Activated T-helper 1 cell treated with anti-CD3 and anti-CD28 coated beads, Interleukin-12 subunit alpha, Interleukin-12 subunit beta, Interleukin-2, Interleukin-4 antibody, amounts not matched to agents 30 ng/mL and 10 ng/mL and 1 ng/mL, durations not matched to agents 14 hours and 24 hours and 36 hours (primary cell): ENCODE measurements around the gene FAM53B. TPM values are rescaled to one million over a fixed set of nuclear protein-coding genes. Genes with fewer than 3 reads are reported as not detected.

Experiments used
- DNase-seq: peaks from one replicate; pipeline ENCODE4 v3.0.0; 2021; ENCODE audit warnings: low spot score
- H3K27ac Mint-ChIP-seq: one replicate; pipeline ENCODE4 v1.8.0; 2021; ENCODE audit warnings: mild to moderate bottlenecking, mixed read lengths
- H3K27me3 Mint-ChIP-seq: one replicate; pipeline ENCODE4 v1.8.0; 2022; ENCODE audit warnings: mild to moderate bottlenecking, moderate library complexity, mixed read lengths; ENCODE audit not compliant: insufficient read depth
- H3K36me3 Mint-ChIP-seq: one replicate; pipeline ENCODE4 v1.8.0; 2021; ENCODE audit warnings: low read depth, mixed read lengths
- H3K4me1 Mint-ChIP-seq: one replicate; pipeline ENCODE4 v1.8.0; 2021; ENCODE audit warnings: low read depth, mixed read lengths
- H3K4me3 Mint-ChIP-seq: one replicate; pipeline ENCODE4 v1.8.0; 2021; ENCODE audit warnings: mild to moderate bottlenecking, moderate library complexity, mixed read lengths
- H3K9me3 Mint-ChIP-seq: one replicate; pipeline ENCODE4 v1.8.0; 2021; ENCODE audit warnings: mixed read lengths
- intact Hi-C: fragments of 100-400 bp; cut with micrococcal nuclease; formaldehyde crosslinking; loops from one replicate; pipeline ENCODE4 v1.15.1; 2024
- total RNA-seq: library from RNA; stranded (reverse); gene quantifications from 2 replicates; pipeline ENCODE4 v1.2.3, GENCODE V29; 2022

FAM53B gene
- total RNA-seq, 1 donor from 2014 or later = 31.8 TPM

DNA sequence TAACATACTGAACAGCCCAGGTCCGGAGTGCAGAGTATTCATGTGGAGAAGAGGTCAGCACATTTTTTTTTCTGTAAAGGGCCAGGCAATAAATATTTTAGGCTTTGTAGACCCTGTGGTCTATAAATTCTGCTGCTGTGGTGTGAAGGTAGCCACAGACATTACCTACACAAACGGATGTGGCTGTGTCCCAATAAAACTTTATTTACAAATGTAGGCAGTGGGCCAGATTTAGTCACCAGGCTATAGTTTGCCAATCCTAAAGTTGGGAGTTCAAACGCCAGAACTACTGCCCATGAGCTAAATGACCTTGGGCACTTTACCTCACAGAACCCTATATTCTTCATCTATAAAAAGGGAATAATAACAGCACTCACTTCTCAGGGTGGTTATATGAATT, 13.4 kb downstream of the FAM53B start:
- Mint-ChIP-seq H3K36me3 (peaks cover 36% of the 10 kb centered on the region), H3K27ac (no peak overlapping the region), H3K4me1 (peaks cover 74% of the 10 kb centered on the region), H3K9me3 (no peaks in the 10 kb centered on the region), H3K4me3 (no peak overlapping the region), H3K27me3 (no peaks in the 10 kb centered on the region)
- no peak for DNase-seq
- intact Hi-C loops = no loop called here

DNA sequence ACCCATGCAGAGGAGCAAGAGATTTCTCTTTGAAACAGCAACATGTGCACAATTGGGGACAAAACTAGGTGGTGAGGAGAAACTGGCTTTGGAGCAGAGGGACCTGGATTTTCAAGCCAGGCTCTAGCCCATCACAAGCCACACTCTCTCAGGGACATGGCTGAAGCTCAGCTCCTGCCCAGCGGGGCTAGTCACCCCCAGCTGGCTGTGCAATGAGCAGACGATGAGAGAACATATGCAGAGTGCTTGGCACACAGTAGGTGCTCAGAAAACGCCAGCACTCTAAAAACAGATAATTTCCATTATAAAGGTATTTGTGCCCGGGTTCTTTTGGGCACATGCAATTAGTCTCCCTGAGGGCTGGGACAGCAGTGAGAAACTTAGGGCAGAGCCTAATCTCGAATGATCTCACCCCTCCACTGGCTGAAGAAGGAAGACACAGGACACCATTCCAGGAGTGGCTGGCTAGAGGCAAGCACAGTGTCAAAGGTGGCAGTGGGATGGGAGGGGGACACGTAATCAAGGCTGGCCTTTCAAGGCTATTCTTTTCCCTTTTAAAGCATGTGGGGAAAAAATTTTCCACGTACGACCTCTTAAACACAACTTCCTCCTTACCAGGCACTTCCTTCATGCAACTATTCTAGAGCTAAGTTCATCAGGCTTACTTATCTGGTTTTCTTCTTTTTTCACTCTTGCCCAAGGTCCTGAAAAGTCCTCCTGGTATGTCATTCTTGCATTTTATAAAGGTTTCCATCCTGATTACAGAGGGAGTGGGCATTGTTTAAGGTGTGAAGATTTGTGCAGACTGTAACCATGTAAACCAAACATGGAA, 15.1 kb downstream of the FAM53B start:
- Mint-ChIP-seq H3K36me3 (peaks cover 33% of the 10 kb centered on the region), H3K4me1 (peaks cover 71% of the 10 kb centered on the region), H3K27me3 (no peaks in the 10 kb centered on the region), H3K27ac (peak overlapping the region; percentile 89), H3K9me3 (no peaks in the 10 kb centered on the region), H3K4me3 (peak overlapping the region; percentile 70)
- intact Hi-C loops = loop anchor here (1.0 to 10.0 kb wide), 4 partner anchors 11 to 1574 kb away; partner anchors contain the start of gene BUB3
- no peak for DNase-seq

GRCh38 chr10:124728071-124728829, 15.9 kb downstream of the FAM53B start:
- Mint-ChIP-seq H3K9me3 (no peaks in the 10 kb centered on the region), H3K4me3 (peak overlapping the region; percentile 70), H3K27me3 (no peaks in the 10 kb centered on the region), H3K4me1 (peaks cover 71% of the 10 kb centered on the region), H3K27ac (peak overlapping the region; percentile 89), H3K36me3 (peaks cover 32% of the 10 kb centered on the region)
- intact Hi-C loops = loop anchor here (1.0 to 10.0 kb wide), 4 partner anchors 10 to 1573 kb away; partner anchors contain the start of gene BUB3
- no peak for DNase-seq

GRCh38 chr10:124727361-124727960, 16.7 kb downstream of the FAM53B start:
- Mint-ChIP-seq H3K27me3 (no peaks in the 10 kb centered on the region), H3K9me3 (no peaks in the 10 kb centered on the region), H3K4me1 (peaks cover 71% of the 10 kb centered on the region), H3K27ac (peak overlapping the region; percentile 89), H3K4me3 (no peak overlapping the region), H3K36me3 (peaks cover 28% of the 10 kb centered on the region)
- DNase-seq = no peak
- intact Hi-C loops = loop anchor here (10.0 kb wide), 1 partner anchor 1573 kb away; the partner anchor contains the start of gene BUB3

- no peak for DNase-seq
- no peaks in the 10 kb centered on the region for H3K27me3 Mint-ChIP-seq
- H3K27ac Mint-ChIP-seq = peak overlapping the region; percentile 12
- H3K9me3 Mint-ChIP-seq = no peaks in the 10 kb centered on the region
- no peak overlapping the region for H3K4me3 Mint-ChIP-seq
- peaks cover 81% of the 10 kb centered on the region for H3K4me1 Mint-ChIP-seq
- H3K36me3 Mint-ChIP-seq = peaks cover 28% of the 10 kb centered on the region
- intact Hi-C loops = loop anchor here (10.0 kb wide), 1 partner anchor 1571 kb away; the partner anchor contains the start of gene BUB3
These were observed 18.4 kb downstream of the FAM53B start for GRCh38 chr10:124725791-124726190.

DNA sequence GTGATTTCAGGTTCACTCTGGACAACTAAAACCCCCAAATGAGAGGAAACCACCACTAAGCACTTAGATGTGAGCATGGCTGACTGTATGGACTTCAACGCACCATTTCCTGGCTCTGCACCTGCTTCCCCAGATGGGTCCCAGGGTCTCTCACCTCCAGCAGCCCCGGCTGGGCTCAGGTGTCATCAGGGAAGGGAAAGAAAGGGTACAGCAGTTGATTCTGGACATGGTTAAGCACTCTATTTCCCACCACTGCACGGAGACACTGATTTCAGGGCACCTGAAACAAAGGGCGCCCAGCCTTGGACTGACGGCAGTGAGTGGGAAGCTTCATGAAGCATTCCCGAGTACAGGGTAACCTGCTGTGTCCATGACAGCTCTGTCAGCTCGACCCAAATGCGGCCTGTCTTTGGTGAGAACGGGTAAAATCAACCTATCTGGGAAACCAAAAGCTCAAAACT, 19.0 kb downstream of the FAM53B start:
- no peaks in the 10 kb centered on the region for H3K9me3 Mint-ChIP-seq
- no peaks in the 10 kb centered on the region for H3K27me3 Mint-ChIP-seq
- peaks cover 29% of the 10 kb centered on the region for H3K36me3 Mint-ChIP-seq
- intact Hi-C loops = loop anchor here (10.0 kb wide), 1 partner anchor 1570 kb away; the partner anchor contains the start of gene BUB3
- H3K4me3 Mint-ChIP-seq = no peak overlapping the region
- peaks cover 87% of the 10 kb centered on the region for H3K4me1 Mint-ChIP-seq
- no peak for DNase-seq
- H3K27ac Mint-ChIP-seq = peak overlapping the region; percentile 36

DNA sequence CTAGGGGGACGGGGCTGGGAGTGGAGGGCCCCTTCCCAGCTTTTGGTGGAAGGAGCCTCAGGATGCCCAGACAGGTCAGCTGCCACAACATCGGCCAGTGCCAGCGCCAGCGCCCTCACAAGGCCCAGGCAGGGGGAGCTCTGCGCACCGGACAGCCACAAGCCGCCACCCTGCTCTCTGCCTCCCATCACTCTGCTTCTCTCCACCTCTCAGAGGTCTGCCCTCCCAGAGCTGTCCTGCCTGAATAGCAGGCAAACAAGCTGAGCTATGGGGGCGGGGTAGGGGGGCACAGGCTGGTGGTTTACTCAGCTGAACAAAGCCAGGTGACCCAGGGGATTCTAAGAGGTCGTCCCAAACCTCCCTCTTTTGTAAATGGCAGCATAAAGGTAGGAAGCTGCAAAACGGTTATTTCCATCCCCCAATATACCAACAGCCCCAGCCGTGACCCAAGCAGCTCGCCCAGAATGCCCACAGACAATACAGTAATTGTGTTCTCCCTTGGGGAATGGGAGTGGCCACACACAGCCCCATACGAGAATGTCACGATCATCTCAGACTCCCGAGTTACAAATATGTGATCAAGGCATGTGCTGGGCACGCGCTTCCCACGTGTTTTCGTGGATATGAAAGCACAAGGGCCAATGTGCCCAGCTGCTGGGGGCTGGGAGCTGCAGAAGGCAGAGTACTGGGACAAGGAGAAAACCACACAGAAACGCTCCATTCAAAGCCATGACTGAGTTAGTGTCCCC, 19.7 kb downstream of the FAM53B start:
- Mint-ChIP-seq H3K4me1 (peaks cover 85% of the 10 kb centered on the region), H3K27me3 (no peaks in the 10 kb centered on the region), H3K4me3 (peak overlapping the region; percentile 64), H3K27ac (peak overlapping the region; percentile 91), H3K9me3 (no peaks in the 10 kb centered on the region), H3K36me3 (peaks cover 25% of the 10 kb centered on the region)
- intact Hi-C loops = loop anchor here (10.0 kb wide), 1 partner anchor 1570 kb away; the partner anchor contains the start of gene BUB3
- DNase-seq = no peak

DNA sequence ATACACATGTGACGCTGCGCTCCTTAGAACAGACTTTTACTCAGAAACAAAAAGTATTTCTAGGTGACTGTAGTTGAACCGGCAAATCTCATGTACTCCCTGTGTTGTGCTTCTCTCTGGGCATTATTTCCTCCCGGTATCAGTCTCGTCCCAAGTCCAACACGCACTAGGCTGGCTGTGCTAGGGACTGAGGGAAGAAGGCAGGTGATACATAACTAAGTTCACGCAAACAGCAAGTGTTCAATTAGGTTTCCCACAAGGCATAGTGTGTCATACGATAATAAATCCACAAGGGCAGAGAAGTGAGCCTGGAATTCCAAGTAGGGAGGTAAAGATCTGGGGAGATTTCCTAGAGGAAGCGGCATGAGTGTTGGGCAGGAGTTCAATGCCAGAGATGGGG, 20.4 kb downstream of the FAM53B start:
- Mint-ChIP-seq H3K9me3 (no peaks in the 10 kb centered on the region), H3K27me3 (no peaks in the 10 kb centered on the region), H3K27ac (peak overlapping the region; percentile 91), H3K4me3 (peak overlapping the region; percentile 64), H3K36me3 (peaks cover 20% of the 10 kb centered on the region), H3K4me1 (peaks cover 85% of the 10 kb centered on the region)
- no peak for DNase-seq
- intact Hi-C loops = loop anchor here (1.0 to 10.0 kb wide), 6 partner anchors 9 to 1569 kb away; partner anchors contain the start of gene BUB3

GRCh38 chr10:124722798-124723783, 21.1 kb downstream of the FAM53B start:
- Mint-ChIP-seq H3K27ac (peak overlapping the region; percentile 91), H3K36me3 (peaks cover 13% of the 10 kb centered on the region), H3K27me3 (peaks cover 3% of the 10 kb centered on the region), H3K4me3 (peak overlapping the region; percentile 64), H3K9me3 (no peaks in the 10 kb centered on the region), H3K4me1 (peaks cover 85% of the 10 kb centered on the region)
- peak; percentile 39 for DNase-seq
- intact Hi-C loops = loop anchor here (1.0 to 10.0 kb wide), 6 partner anchors 10 to 1568 kb away; partner anchors contain the start of gene BUB3

DNA sequence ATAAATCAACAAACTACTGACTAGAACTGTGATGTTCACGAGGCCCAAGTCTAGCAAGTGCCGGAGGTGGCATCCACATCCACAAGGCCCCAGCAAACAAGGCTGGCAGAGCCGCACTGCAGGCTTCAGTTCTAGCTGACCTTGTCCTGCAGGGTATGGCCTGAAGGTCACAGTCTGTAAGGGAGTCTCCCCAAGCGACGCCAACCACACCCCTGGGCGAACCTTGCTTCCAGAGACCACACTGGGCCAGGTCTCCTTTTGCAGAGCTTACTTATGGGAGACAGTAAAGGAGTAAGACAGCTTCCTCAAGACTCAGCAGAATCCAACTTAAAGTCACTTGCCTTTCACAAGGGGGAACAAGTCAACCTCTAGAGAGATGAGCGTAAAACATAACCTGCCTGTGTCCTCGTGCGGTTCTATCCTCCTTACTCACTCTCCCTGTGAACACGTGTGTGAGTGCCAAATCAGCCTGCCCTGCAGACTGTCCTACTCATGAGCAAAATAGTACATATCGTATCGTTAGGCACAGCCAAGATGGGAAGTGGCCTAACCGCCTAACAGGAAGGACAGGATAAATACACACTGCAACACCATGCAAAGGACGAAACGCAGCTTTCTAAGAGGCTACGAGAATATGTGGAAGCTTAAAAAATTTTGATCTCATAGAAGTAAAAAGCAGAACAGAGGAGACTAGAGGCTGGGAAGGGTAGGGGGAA, 22.7 kb downstream of the FAM53B start:
- Mint-ChIP-seq H3K27ac (peak overlapping the region; percentile 61), H3K4me3 (no peak overlapping the region), H3K36me3 (peaks cover 22% of the 10 kb centered on the region), H3K27me3 (peaks cover 6% of the 10 kb centered on the region), H3K9me3 (no peaks in the 10 kb centered on the region), H3K4me1 (peaks cover 88% of the 10 kb centered on the region)
- intact Hi-C loops = loop anchor here (10.0 kb wide), 1 partner anchor 1567 kb away; the partner anchor contains the start of gene BUB3
- DNase-seq = no peak
